B cell (primary cell): ENCODE measurements around the gene TOP3B.

ENCODE experiments used
- EZH2 ChIP-seq: IDR thresholded peaks from 2 replicates; pipeline ENCODE4 v1.6.1; 2012; ENCODE audit warnings: borderline replicate concordance, low read depth, mild to moderate bottlenecking, moderate library complexity, low read length; ENCODE audit not compliant: insufficient read depth, poor library complexity, severe bottlenecking
- TF ChIP-seq, protein P1 (sequence below): fragments of 200-600 bp; IDR thresholded peaks from one replicate; pipeline ENCODE4 v1.8.0; 2022; ENCODE audit warnings: antibody characterized with exemption, mild to moderate bottlenecking

DNA sequence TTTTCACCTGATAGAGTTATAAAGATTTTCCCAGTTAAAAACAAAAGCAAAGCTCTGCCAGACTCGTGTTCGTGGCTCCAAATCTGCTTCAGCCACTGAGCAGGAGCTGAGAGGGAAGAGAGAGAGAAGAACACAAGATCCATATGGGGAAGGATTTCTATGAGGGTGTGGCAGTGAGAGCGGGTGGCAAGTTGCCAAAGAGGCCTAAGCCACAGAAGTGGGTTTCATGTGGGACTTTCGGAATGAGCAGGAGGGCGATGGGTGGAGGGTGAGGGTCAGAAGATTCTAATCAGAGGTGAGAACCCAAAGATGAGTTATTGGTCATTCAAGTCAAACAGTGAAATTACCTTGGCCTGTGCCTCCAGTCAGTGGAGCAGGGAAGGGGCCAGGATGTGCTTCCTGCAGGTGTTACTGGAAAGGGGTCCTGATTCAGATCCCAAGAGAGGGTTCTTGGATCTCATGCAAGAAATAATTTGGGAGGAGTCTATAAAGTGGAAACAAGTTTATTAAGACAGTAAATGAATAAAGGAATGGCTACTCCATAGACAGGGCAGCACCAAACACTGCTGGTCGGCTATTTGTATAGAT, 40.5 kb upstream of the TOP3B start:
- TF ChIP-seq EZH2: no peak
- TF ChIP-seq, protein P1, sequence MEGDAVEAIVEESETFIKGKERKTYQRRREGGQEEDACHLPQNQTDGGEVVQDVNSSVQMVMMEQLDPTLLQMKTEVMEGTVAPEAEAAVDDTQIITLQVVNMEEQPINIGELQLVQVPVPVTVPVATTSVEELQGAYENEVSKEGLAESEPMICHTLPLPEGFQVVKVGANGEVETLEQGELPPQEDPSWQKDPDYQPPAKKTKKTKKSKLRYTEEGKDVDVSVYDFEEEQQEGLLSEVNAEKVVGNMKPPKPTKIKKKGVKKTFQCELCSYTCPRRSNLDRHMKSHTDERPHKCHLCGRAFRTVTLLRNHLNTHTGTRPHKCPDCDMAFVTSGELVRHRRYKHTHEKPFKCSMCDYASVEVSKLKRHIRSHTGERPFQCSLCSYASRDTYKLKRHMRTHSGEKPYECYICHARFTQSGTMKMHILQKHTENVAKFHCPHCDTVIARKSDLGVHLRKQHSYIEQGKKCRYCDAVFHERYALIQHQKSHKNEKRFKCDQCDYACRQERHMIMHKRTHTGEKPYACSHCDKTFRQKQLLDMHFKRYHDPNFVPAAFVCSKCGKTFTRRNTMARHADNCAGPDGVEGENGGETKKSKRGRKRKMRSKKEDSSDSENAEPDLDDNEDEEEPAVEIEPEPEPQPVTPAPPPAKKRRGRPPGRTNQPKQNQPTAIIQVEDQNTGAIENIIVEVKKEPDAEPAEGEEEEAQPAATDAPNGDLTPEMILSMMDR: no peak
